Measurements from ENCODE around the gene HEMK1. TPM values are rescaled to one million over a fixed set of nuclear protein-coding genes. Genes with fewer than 3 reads are reported as not detected.

Gene HEMK1
- total RNA-seq, 1 donor from 2014 or later: 16.1 TPM

DNA sequence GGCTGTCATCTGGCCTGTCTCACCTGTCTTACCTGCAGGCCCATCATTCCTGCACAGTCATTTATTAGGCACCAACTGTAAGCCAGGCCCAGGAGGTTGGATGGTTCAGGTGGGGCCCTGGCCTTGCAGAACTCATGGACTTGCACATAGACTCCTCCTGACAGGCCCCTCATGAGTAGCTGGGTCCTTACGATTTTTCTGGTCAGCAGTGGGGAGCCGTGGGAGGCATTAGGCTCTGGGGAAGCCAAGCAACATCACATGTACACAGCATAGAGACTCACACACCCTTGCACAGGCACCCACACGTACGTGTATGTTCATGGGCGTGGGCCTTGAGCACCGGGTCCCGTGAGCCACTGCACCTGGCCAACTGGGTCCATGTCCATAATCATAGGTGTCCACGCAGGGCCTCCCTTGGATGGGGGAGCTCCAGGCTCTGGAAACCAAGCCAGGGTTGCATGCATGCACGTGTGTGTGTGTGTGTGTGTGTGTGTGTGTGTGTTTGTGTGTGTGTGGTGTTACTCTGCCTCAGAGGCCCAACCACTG is 21.9 kb downstream of the HEMK1 start:
- Histone ChIP-seq H3K27me3 (ENCODE audit: low read depth) (no peaks in the 10 kb centered on the region), H3K9me3 (replicated peaks) (no peaks in the 10 kb centered on the region)

DNA sequence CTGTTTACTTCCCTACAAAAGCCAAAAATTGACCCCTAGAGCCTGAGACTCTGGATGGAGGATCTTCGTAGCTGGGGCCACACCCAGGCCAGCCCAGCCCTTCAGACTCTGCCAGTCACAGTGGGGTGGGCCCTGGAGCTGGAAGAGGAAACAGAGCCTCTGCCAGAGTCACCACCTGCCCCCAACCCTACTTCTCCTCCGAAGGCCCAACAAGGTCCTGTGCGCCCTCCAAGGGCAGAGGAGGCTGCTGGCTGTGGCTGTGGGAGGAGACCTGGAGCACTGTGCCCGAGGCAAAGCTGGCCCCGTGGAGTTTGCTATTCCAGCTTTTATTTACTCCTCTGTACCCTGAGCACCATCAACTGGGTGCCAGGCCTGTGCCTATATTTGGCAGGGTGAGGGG is 23.2 kb downstream of the HEMK1 start:
- Histone ChIP-seq H3K27ac (replicated peaks) (peak overlapping the region; percentile 79), H3K4me1 (peaks cover 57% of the 10 kb centered on the region), H3K4me3 (no peak overlapping the region), H3K9me3 (replicated peaks) (no peaks in the 10 kb centered on the region), H3K36me3 (no peaks in the 10 kb centered on the region), H3K27me3 (ENCODE audit: low read depth) (no peaks in the 10 kb centered on the region)
- DNase-seq: no peak
- intact Hi-C loops (cut with micrococcal nuclease): no loop called here
- TF ChIP-seq, protein P1, sequence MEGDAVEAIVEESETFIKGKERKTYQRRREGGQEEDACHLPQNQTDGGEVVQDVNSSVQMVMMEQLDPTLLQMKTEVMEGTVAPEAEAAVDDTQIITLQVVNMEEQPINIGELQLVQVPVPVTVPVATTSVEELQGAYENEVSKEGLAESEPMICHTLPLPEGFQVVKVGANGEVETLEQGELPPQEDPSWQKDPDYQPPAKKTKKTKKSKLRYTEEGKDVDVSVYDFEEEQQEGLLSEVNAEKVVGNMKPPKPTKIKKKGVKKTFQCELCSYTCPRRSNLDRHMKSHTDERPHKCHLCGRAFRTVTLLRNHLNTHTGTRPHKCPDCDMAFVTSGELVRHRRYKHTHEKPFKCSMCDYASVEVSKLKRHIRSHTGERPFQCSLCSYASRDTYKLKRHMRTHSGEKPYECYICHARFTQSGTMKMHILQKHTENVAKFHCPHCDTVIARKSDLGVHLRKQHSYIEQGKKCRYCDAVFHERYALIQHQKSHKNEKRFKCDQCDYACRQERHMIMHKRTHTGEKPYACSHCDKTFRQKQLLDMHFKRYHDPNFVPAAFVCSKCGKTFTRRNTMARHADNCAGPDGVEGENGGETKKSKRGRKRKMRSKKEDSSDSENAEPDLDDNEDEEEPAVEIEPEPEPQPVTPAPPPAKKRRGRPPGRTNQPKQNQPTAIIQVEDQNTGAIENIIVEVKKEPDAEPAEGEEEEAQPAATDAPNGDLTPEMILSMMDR (IDR thresholded peaks at IDR 0.05; ENCODE audit: borderline replicate concordance): no peak

More for the DNA sequence above, 21.9 kb downstream of the HEMK1 start:
- no peak overlapping the region for H3K4me3 ChIP-seq
- H3K4me1 ChIP-seq: peaks cover 70% of the 10 kb centered on the region
- peak overlapping the region; percentile 69 for H3K27ac ChIP-seq (replicated peaks)
- TF ChIP-seq, protein P1 (IDR thresholded peaks at IDR 0.05; ENCODE audit: borderline replicate concordance): no peak
- intact Hi-C loops (cut with micrococcal nuclease): no loop called here
- DNase-seq: no peak
- no peaks in the 10 kb centered on the region for H3K36me3 ChIP-seq

DNA sequence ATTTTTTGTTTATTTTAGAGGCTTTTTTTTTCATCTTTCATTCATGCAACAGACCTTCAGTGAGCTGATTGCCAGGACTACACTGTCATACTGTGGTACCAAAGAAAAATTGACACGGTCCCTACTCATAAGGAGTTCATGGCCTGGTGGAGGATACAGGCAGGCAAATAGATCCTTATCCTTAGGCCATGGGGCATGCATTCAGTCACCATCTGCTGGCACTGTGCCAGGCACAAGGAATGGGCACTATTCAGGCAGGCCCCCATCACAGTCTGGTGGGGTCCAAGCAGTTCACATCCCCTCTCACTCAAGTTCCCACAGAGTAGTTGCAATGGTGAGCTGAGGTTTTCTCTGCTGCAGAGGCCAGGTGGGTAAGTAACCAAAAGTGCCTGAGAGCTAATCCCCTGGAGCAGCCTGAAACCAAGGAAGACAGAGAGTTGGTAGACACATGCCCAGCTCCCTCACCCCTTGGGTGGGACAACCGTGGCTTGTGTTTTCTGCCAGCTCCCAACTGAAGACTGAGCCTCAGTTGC is 25.0 kb downstream of the HEMK1 start:
- Histone ChIP-seq H3K9me3 (replicated peaks) (no peaks in the 10 kb centered on the region), H3K27ac (replicated peaks) (no peak overlapping the region), H3K27me3 (ENCODE audit: low read depth) (no peaks in the 10 kb centered on the region), H3K36me3 (no peaks in the 10 kb centered on the region), H3K4me1 (peaks cover 51% of the 10 kb centered on the region), H3K4me3 (no peak overlapping the region)
- TF ChIP-seq, protein P1 (IDR thresholded peaks at IDR 0.05; ENCODE audit: borderline replicate concordance): no peak
- intact Hi-C loops (cut with micrococcal nuclease): no loop called here
- DNase-seq: no peak

DNA sequence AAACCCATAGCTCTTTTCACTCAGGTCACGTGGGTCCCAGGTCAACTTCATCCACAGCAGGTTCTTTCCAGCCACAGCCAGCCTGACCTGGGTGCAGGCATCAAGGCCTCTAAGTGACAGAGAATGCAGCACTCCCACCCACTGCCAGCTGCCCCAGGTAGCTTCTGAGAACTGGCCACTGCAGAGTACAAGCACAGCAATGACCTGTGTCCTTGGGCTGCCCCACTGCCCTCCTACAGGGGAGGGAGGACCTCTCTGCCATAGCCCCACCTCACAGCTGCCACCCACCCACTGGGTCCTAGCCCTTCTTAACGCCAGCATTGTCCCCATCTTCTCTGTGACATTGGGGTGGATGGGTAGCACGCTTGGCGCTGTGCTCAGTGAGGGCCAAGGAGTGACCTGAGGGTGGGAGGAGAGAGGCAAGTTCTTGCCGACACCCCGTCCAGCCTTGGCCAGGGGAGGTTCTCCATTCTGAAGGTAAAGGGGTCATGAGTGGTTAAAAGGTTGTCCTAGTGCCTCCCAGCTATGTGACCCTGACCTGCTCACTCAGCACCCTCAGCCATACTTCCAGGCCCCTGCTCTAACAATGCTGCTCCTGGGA is 29.9 kb downstream of the HEMK1 start:
- Histone ChIP-seq H3K36me3 (no peaks in the 10 kb centered on the region), H3K9me3 (replicated peaks) (no peaks in the 10 kb centered on the region), H3K4me3 (no peak overlapping the region), H3K27me3 (ENCODE audit: low read depth) (no peaks in the 10 kb centered on the region), H3K4me1 (peaks cover 60% of the 10 kb centered on the region), H3K27ac (replicated peaks) (peak overlapping the region; percentile 100)
- no peak for DNase-seq
- TF ChIP-seq, protein P1 (IDR thresholded peaks at IDR 0.05; ENCODE audit: borderline replicate concordance): no peak
- intact Hi-C loops (cut with micrococcal nuclease): no loop called here

DNA sequence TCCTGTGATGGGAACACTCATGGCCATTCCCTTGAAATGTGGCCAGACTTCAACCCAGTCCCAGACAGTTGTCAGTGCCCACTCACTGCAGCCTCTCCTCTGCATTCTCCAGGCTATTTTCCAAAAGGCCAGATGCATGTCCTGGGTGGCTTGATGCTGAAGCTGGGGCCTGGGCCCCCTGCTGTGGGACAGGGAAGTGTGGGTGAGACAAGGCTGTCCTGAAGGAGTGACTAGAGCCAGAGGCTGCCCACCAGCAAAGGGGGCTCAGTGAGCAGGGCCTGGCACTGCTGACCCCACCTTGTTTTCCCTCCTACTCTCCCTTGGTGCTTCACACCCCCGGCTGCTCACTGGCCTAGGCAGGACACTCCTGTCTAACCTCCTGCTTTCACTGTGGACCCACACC is 30.4 kb downstream of the HEMK1 start:
- TF ChIP-seq, protein P1 (IDR thresholded peaks at IDR 0.05; ENCODE audit: borderline replicate concordance): no peak
- Histone ChIP-seq H3K36me3 (no peaks in the 10 kb centered on the region), H3K27ac (replicated peaks) (peak overlapping the region; percentile 100), H3K9me3 (replicated peaks) (no peaks in the 10 kb centered on the region), H3K27me3 (ENCODE audit: low read depth) (no peaks in the 10 kb centered on the region), H3K4me3 (no peak overlapping the region), H3K4me1 (peaks cover 64% of the 10 kb centered on the region)
- DNase-seq: no peak
- intact Hi-C loops (cut with micrococcal nuclease): no loop called here
